HG03039 (cell line): ENCODE results near the gene BSDC1.

Experiments used
- ATAC-seq: cut with Tn5 transposase; IDR thresholded peaks from one replicate; pipeline ENCODE4 v1.9.1; 2021; ENCODE audit warnings: mild to moderate bottlenecking, moderate library complexity; ENCODE audit not compliant: unreplicated experiment

Gene BSDC1

DNA sequence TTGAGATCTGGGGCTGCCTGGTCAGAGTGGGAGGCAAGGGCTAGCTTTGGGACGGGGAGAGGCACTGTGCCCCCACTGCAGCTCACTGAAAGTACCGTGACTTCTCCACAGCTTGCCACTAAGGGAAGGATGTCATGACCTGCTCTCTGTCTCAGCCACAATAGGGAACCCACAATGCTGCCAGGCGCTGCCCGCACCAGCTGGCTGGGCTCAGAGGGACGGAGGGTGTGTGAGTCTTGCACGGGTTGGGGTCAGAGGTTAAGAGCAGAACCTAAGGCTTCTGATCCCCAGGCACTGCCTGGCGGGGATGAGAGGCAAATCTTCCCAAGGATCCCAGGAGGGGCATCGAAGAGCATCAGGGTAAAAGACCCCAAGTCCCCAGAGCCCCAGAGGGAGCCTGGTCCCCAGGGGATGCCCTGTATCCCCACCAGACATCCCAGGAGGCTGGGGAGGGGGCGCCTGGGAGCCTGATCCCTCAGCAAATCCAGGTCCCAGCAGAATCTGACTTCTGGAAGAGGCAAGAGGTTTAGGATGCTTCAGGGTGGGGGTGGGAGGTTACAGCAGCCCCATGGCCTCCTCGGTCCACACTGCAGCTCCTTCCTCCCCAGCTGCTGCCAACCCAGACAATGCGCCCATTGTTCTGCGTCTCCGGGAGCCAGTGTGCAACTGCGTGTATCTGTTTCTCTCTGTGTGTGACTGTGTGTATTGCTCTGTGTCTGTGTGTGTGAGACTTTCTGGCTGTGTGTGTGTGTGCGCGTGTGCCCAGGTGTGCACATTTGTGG is 56.2 kb downstream of the BSDC1 start:
- ATAC-seq, result no peak

DNA sequence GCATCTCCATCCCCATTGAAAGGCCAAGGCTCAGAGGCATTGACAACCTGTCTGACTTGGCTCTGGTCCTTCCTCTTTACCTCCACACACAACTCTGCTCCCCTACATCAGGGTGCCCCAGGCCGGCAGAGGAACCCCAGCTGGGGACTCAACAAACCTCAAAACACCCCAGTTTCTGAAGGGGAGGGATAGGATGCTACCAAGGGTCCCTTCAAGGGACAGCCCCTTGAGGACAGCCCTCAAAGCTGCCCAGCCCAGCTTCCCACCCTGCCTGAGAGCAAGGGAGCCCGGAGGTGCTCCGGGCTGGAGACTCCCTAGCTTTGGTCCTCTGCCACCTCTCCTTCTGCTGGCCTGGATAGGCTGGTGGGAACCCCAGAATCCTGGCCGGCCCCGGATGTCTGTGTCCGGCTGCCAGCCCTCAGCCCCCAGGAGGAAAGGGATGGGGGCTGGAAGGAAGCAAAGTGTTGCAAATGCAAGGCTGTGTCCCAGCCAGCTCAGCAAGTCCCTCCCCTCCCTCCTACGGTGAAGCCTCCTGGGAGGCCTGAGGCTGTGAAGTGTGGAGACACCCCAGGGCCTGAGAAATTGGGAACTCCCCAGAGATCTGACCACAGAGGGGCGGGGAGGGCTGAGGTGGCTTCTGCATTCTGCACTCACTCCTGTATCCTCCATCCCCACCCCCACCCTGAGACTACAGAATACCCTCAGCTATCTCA is 57.1 kb downstream of the BSDC1 start:
- no peak for ATAC-seq

DNA sequence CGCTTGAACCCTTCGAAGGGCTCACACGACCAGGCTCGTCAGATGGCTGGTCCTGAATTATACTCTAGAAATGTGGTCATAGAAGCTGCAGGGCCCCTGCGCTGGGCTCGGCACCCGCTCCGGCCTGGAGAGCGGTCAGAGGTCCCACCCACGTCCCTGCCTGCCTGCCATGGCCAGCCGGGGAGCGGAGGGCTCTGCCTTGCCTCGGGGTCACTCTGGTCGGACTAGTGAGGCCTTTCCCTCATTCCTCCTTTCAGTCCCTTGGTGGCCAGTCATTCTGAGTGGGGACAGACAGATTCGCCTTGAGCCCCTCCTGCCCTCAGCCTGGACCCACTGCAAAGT is 57.7 kb downstream of the BSDC1 start:
- no peak for ATAC-seq

DNA sequence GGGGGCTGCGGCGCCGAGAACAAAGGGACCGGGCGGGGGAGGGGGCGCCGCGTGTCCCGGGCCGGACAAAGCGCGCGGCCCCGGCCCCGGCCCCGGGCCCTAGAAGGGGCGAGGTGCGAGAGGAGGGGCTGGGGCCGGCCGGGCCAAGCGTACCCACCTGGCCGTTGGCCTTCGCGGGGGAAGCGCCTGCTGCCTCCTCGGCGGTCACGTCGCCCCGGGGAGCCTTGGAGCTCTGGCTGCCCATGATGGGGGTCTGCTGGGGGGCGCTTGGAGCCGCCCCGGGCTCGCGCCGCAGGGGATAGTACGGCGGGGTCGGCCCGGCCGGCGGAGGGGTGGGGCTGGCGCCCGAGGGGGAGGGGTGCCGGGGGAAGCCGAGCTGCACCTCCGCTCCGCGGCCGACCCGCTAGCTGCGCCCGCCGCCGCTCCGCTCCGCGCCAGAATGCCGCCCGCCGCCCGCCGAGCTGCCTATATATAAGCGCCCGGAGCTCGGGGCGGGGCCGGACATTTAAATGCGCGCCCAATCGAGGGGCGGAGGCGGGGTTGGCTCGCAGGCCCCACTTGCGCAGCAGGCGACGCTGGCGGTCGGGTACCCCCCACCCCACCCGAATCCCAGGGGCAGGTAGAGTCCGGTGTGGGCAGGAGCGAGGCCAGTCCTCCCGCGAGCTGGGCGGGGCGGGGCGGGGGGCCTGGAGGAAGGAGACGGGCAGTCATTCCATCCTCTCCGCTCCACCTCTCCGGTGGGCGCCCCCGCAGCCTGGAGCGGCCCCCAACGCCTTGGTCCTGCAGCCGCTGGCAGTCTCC is 58.3 kb downstream of the BSDC1 start, which contains the start of gene MARCKSL1:
Gene MARCKSL1, minus strand, starts transcription at position 444 of the 801 bp plus-strand sequence. Its CDS starts 200 bp downstream, at position 244.
- peak; percentile 34 for ATAC-seq

DNA sequence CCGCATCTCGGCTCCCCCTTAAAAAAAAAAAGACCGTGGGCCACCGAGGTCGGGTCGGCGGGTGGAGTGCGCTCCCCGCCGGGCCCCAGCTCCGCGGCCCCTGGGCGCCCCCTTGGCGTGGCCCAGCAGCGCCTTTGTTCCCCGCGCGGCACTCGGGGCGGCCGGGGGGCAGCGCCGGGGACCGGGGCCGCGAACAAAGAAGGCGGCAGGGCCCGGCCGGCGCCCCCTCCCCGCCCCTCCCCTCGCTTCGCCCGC is 58.8 kb downstream of the BSDC1 start:
- ATAC-seq, result peak; percentile 7

DNA sequence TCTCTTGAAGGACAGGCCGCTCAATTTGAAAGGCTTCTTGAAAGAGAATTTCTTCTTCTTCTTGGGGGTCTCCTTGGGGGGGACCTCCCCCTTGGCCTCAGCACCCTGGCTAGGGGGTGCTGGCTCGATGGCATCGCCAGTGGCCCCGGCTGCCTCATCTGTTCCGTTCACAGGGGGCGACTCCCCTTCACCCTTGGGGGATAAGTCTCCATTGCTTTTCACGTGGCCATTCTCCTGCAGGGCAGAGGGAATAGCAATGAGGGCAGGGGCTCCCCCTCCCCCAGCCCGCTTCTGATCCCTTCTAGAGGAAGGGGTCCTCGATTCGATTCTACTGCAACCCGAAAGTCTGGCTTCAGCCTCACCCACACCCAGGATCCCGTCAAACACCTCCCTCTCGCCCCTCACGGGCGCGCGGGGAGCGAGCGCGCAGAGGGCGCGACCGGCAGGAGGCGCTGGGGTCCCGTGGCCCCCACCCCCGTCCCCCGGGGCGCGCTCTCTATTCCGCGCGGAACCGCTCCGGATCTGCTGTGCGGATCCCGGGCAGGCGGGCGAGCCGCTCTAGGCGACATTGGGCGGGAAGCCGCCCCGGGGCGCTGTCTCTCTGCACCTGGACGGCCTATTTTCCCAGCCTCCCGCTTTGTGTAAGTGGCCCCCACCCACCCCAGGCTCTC is 59.2 kb downstream of the BSDC1 start:
- peak; percentile 26 for ATAC-seq

DNA sequence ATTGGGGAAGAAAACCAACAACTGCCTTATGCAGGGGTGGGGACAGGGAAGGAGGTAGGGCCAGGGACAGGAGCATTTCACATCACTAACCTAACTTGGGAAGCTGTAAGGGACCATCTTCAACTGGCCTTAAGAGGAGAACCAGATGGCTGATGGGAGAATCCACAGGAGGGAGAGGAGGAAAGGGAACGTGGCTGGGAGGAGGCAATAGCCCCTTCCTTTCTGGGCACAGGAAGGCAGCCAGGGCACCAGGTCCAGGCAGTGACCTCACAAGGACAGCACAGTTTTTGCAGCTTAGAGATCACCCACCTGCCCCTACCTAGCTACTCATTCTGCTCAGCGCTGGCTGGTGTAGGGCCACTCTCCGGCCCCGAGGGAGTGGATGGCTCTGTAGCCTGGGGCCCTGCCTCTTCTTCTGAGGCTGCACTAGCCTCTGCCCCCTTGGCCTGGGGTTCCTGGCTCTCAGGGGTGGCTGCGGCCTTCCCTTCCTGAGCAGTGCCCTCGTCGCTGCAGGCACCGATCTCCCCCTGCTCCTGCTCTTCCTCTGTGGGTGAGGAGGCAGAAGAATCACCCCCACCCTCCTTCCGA is 59.9 kb downstream of the BSDC1 start:
- ATAC-seq, result no peak

DNA sequence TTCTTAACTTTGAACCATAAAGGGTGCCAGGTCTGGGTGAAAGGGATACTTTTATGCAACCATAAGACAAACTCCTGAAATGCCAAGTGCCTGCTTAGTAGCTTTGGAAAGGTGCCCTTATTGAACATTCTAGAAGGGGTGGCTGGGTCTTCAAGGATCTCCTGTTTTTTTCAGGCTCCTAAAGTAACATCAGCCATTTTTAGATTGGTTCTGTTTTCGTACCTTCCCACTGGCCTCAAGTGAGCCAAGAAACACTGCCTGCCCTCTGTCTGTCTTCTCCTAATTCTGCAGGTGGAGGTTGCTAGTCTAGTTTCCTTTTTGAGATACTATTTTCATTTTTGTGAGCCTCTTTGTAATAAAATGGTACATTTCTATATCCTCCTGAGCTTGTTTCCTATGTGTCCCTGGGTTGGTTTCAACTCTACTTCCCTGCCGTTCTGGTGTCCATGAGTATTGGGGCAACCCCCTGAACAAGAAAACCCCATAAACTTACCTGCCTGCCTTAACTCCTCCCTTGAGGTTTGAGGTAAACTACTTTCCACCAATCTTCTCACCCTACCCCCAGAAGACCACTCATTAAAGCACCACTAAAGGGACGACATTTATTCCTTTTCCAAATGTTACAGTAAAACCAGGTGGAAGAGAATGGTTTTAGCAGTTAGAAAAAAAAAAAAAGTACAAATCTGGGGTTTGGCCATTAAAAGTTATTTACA is 60.8 kb downstream of the BSDC1 start:
- no peak for ATAC-seq

DNA sequence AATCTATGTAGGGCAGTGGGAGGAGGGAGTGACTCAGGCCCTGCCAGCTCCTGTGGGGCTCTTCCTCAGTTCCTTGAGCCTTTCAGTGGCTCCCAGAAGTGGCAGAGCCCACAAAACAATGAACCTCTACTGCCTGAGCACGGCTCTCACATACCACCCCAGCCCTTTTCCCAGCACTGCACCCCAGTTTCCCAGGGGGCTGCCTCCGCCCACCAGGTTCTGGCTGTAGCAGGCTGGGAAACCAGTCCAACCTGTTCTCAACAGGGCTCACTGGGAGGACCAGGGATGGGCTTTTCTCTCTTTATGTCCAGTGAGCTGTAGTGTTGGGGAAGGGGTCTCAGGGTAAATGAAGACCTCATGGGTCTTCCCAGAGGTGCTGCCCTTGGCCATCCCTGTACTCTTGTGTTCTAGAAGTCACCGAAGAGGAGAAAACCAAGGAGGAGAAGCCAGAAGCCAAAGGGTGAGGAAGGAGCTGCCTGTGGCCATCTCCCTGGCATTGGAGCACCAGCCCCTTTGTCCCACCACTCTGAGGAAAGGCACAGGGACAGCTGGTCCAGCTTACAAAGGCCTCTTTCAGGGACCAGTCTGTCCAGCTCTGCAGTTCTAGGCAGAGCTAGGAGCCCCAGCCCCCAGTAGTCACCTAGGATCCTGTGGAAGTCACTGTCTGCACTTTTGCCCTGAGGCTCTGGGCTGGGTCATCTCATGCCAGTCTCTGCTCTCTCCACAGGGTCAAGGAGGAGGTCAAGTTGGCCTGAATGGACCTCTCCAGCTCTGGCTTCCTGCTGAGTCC is 61.8 kb downstream of the BSDC1 start:
- no peak for ATAC-seq

DNA sequence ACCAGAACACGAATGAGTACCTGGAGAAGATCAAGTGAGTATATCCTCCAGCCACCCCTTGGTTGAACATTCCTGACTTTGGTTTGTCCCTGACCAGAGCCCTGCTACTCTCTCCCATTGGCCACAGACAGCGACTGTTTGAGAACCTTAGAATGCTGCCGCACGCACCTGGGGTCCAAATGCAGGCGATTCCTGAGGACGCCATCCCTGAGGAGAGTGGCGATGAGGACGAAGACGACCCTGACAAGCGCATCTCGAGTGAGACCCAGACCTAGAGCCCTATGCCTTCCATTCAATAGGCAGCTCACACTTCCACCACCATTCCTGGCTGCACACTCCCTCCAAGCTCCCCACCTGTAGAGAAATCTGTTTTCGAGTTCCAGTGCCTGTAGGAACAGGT is 62.7 kb downstream of the BSDC1 start:
- no peak for ATAC-seq

DNA sequence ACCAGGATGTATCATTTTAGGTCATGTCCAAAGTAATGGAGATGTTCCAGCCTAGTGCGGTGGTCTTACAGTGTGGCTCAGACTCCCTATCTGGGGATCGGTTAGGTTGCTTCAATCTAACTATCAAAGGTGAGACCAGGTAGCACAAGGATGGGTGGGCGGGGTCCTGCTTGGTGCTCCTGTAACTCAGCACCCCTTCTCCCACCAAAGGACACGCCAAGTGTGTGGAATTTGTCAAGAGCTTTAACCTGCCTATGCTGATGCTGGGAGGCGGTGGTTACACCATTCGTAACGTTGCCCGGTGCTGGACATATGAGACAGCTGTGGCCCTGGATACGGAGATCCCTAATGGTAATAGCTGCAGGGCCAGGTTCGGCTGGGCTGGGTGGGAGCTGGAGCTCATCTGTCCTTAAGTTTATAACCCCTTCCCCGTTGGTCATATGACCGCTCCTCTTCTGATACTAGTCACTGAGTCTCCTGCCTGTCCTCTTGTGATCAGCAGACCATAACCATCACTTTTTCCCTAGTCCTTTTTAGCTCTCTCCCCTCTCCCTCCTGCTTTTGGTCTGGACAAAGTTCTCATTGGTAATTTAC is 63.6 kb downstream of the BSDC1 start:
- ATAC-seq, result no peak

DNA sequence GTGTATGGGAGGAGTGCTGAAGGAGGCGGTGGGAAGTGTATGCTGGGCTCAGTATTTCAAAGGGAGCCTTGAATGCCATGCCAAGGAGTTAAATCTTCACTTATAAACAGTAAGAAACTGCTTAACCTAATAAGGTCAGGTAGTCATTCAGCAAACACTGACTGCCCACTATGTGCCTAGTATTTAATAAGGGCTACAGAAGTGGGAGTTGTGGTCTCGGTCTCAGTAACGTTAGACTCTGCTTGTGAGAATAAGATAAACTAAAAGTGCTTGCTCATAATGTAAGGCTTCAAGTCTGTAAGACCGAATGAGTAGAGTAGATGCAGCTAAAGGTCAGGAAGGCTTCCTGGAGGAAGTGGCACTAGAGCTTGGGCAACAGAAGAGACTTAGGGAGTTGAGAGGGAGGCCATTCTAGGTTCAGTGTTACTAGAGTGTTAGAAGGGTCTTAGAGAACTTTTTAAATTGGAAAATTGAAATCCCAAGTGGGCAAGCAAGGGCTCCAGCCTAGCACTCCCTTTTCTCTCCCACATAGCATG is 64.2 kb downstream of the BSDC1 start:
- ATAC-seq, result no peak

DNA sequence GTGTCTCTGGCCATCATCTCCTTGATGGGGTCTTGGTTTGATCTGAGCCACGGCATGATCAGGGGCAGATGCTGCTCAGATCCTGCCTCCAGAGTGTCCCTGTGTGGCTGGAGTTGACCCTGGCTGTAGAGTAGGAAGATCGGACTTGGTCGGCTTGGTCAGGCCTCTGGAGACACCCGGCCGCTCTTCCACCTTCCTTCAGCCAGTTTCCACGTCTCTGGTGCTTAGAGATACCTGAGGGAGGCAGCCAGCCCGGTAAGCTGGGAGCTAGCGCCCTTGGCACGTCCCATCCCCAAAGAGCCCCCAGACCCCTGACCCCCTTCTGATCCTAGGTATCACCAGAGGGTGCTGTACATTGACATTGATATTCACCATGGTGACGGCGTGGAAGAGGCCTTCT is 67.0 kb downstream of the BSDC1 start:
- ATAC-seq, result no peak

DNA sequence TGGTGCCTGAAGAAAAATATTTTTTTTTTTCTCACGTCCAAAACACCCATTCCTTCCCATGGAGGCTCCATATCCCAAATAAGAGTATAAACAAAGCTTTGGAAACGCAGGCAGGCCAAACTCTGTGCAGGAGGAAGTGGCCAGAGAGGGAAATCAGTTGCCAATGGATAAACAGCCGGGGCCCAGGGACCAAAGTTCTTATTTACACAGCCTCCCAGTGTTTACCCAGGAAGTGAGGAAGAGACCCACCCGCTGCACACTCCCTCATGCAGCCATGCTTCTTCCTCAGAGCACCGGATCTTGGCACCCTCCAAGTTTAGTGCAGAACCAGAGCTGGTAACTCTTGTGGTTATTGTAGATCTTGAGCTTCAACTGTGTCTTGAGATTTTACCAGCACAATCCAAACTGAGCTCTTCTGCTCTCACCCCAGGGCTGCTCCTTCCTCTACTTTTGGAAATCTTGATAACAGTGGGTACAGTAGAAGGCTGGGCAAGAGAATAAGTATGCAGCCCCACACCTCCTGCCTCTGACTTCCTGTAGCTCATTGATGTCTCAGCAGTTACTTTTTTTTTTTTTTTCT is 72.4 kb downstream of the BSDC1 start:
- no peak for ATAC-seq

DNA sequence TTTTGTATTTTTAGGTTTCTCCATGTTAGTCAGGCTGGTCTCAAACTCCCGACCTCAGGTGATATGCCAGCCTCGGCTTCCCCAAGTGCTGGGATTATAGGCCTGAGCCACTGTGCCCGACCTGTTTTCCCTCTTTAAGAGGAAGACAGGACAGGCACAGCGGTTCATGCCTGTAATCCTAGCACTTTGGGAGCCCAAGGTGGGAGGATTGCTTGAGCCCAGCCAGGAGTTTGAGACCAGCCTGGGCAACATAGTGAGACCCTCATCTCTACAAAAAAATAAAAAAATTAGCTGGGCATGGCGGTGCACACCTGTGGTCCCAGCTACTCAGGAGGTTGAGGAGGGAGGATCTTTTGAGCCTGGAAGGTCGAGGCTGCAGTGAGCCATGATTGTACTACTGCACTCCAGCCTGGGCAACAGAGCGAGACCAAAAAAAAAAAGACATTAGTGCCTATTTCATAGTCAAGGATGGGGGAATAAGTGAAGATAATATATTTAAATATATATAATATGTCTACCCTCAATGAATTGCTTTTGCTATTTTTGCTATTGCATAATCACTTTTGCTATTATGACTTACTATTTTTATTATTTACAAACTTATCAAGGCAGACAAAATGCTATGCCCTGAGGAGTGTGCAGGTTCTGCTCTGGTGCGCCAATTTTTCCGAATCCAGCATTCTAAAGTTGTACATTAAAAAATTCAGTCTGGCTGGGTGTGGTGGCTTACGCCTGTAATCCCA is 75.9 kb downstream of the BSDC1 start:
- no peak for ATAC-seq

DNA sequence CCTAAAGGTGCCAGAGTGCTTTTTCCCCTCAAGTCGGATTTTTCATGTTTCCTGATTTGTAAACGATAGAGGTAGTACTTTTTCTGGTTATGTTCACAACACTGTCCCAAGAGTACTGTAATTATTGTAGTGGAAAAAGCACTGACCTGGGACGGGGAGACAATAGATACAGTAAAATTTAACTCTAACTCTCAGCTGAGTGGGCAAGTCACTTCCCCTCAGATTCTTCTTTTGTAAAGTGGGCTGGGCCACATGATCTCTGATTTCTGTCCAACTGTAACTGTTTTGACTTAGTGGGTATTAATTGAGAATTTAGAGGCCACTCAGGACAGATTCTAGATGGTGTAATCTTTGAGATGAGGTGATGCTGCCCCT is 77.4 kb downstream of the BSDC1 start:
- ATAC-seq, result no peak
